Measurements from ENCODE around the gene OTUD7B. TPM values are rescaled to one million over a fixed set of nuclear protein-coding genes. Genes with fewer than 3 reads are reported as not detected.
A peak's percentile ranks its signal among the peaks of the same experiment; 100 is the strongest.
"Not testable (repeated sequence)": the region's sequence is repeated elsewhere in the genome, so short reads cannot be mapped to it uniquely, and the experiment has no call there.

Gene OTUD7B
- total and polyA plus RNA-seq, 2 experiments from 2014 or later = 3.5 to 20.1 TPM

GRCh38 chr1:149962039-149962647, 48.4 kb downstream of the OTUD7B start:
- H3K4me1 ChIP-seq (ENCODE audit: insufficient read depth) = 0 out of 2 replicates have a peak, but pooled peaks cover 3% of the 10 kb centered on the region
- WGBS, 2 experiments (ENCODE audit: low coverage in 1 of 2, low lambda C conversion rate in 2 of 2, missing lambda C conversion rate in 2 of 2) = 17 to 23% methylated on average over 3 of the region's 3 CpGs
- peaks cover 40% of the 10 kb centered on the region for H3K79me2 ChIP-seq (ENCODE audit: insufficient read depth)
- in situ Hi-C loops (cut with MboI) = loop anchor here (10.0 kb wide), 2 partner anchors 93 to 213 kb away; no protein-coding TSS in a partner anchor
- H3K9me3 ChIP-seq (ENCODE audit: low read depth) = no peaks in the 10 kb centered on the region
- H3K9ac ChIP-seq = no peak overlapping the region
- H2AFZ ChIP-seq = no peak overlapping the region
- H3K9me2 ChIP-seq (ENCODE audit: insufficient read depth) = no peaks in the 10 kb centered on the region
- H3F3A ChIP-seq (ENCODE audit: insufficient read depth) = peaks cover 25% of the 10 kb centered on the region
- peak overlapping the region; percentile 29 for H3K27ac ChIP-seq
- H3K4me3 ChIP-seq = no peak overlapping the region
- no peaks in the 10 kb centered on the region for H4K20me1 ChIP-seq (ENCODE audit: insufficient read depth)
- TF ChIP-seq EZH2phosphoT487 (IDR thresholded peaks at IDR 0.05; ENCODE audit: insufficient read depth, low read depth) (no peak), EZH2 (IDR thresholded peaks at IDR 0.05; ENCODE audit: insufficient read depth, poor library complexity, severe bottlenecking) (no peak)
- no peaks in the 10 kb centered on the region for H3K27me3 ChIP-seq (replicated peaks; ENCODE audit: insufficient read depth)
- DNase-seq = peak; percentile 83
- no peak overlapping the region for H3K4me2 ChIP-seq (ENCODE audit: unreplicated experiment)
- H3K36me3 ChIP-seq (ENCODE audit: low read depth) = peaks cover 54% of the 10 kb centered on the region

DNA sequence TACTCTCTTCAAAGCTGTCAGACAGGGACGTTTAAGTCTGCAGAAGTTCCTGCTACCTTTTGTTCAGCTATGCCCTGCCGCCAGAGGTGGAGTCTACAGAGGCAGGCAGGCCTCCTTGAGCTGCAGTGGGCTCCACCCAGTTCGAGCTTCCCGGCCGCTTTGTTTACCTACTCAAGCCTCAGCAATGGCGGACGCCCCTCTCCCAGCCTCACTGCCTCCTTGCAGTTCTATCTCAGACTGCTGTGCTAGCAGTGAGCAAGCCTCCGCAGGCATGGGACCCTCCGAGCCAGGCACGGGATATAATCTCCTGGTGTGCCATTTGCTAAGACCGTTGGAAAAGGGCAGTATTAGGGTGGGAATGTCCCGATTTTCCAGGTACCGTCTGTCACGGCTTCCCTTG, 53.0 kb downstream of the OTUD7B start:
- H3K9ac ChIP-seq; H3F3A ChIP-seq (ENCODE audit: insufficient read depth); DNase-seq; H3K9me2 ChIP-seq (ENCODE audit: insufficient read depth); H3K27me3 ChIP-seq (replicated peaks; ENCODE audit: insufficient read depth); H3K4me2 ChIP-seq (ENCODE audit: unreplicated experiment); H2AFZ ChIP-seq; H4K20me1 ChIP-seq (ENCODE audit: insufficient read depth); H3K9me3 ChIP-seq (ENCODE audit: low read depth); H3K27ac ChIP-seq; H3K4me1 ChIP-seq (ENCODE audit: insufficient read depth); H3K4me3 ChIP-seq; in situ Hi-C loops (cut with MboI): not testable (repeated sequence)
- H3K36me3 ChIP-seq (ENCODE audit: low read depth) = peaks cover 33% of the 10 kb centered on the region; the same call in 1 of the 2 replicates
- WGBS, 2 experiments (ENCODE audit: low coverage in 1 of 2, low lambda C conversion rate in 2 of 2, missing lambda C conversion rate in 2 of 2) = 99 to 100% methylated on average over 11 to 13 of the region's 14 CpGs
- H3K79me2 ChIP-seq (ENCODE audit: insufficient read depth) = peaks cover 23% of the 10 kb centered on the region

- no peak overlapping the region for H3K4me3 ChIP-seq
- H3K27ac ChIP-seq = no peak overlapping the region
- 72 to 77% methylated on average over 6 of the region's 6 CpGs for WGBS, 2 experiments (ENCODE audit: low coverage in 1 of 2, low lambda C conversion rate in 2 of 2, missing lambda C conversion rate in 2 of 2)
- TF ChIP-seq EZH2 (IDR thresholded peaks at IDR 0.05; ENCODE audit: insufficient read depth, poor library complexity, severe bottlenecking) = no peak
- no peak for TF ChIP-seq EZH2phosphoT487 (IDR thresholded peaks at IDR 0.05; ENCODE audit: insufficient read depth, low read depth)
- peaks cover 8% of the 10 kb centered on the region; the same call in 1 of the 2 replicates for H3K79me2 ChIP-seq (ENCODE audit: insufficient read depth)
- H3K27me3 ChIP-seq (replicated peaks; ENCODE audit: insufficient read depth) = no peaks in the 10 kb centered on the region
- H4K20me1 ChIP-seq (ENCODE audit: insufficient read depth) = no peaks in the 10 kb centered on the region
- H3K4me2 ChIP-seq (ENCODE audit: unreplicated experiment) = no peak overlapping the region
- no peaks in the 10 kb centered on the region for H3K9me3 ChIP-seq (ENCODE audit: low read depth)
- no peak overlapping the region for H2AFZ ChIP-seq
- H3K9me2 ChIP-seq (ENCODE audit: insufficient read depth) = no peaks in the 10 kb centered on the region
- H3F3A ChIP-seq (ENCODE audit: insufficient read depth) = no peaks in the 10 kb centered on the region
- peaks cover 34% of the 10 kb centered on the region; the same call in 1 of the 2 replicates for H3K36me3 ChIP-seq (ENCODE audit: low read depth)
- in situ Hi-C loops (cut with MboI) = no loop called here
- no peak for DNase-seq
- no peak overlapping the region for H3K9ac ChIP-seq
- H3K4me1 ChIP-seq (ENCODE audit: insufficient read depth) = no peaks in the 10 kb centered on the region
Observed at GRCh38 chr1:149949911-149950310, 60.6 kb downstream of the OTUD7B start.

DNA sequence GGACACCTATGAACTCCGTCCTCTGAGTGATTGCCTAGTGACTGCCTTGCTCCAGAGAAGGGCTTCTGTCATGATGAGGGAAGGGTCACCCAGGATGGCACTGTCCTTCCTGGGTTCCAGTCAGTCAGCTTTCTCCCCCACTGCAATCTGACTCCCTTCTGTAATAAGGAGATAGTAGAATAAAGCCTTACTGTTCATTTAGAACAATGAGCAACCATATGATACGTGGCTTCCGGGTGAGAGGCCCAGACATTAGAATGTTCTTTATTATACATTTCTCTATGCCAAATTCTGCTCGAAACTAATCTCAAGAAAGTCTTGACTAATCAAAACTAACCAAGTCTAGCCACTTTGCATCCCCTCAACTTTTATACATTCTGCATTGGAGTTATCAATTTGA, 65.3 kb downstream of the OTUD7B start:
- Histone ChIP-seq H4K20me1 (ENCODE audit: insufficient read depth) (no peaks in the 10 kb centered on the region), H3K9ac (no peak overlapping the region), H3K4me2 (ENCODE audit: unreplicated experiment) (no peak overlapping the region), H3K27ac (no peak overlapping the region), H2AFZ (no peak overlapping the region), H3K4me3 (no peak overlapping the region), H3K4me1 (ENCODE audit: insufficient read depth) (no peaks in the 10 kb centered on the region), H3K27me3 (replicated peaks; ENCODE audit: insufficient read depth) (no peaks in the 10 kb centered on the region), H3K9me3 (ENCODE audit: low read depth) (no peaks in the 10 kb centered on the region), H3K9me2 (ENCODE audit: insufficient read depth) (no peaks in the 10 kb centered on the region), H3K79me2 (ENCODE audit: insufficient read depth) (no peaks in the 10 kb centered on the region), H3F3A (ENCODE audit: insufficient read depth) (peaks cover 25% of the 10 kb centered on the region), H3K36me3 (ENCODE audit: low read depth) (peaks cover 40% of the 10 kb centered on the region; the same call in 1 of the 2 replicates)
- TF ChIP-seq EZH2 (IDR thresholded peaks at IDR 0.05; ENCODE audit: insufficient read depth, poor library complexity, severe bottlenecking) (no peak), EZH2phosphoT487 (IDR thresholded peaks at IDR 0.05; ENCODE audit: insufficient read depth, low read depth) (no peak)
- WGBS, 2 experiments (ENCODE audit: low coverage in 1 of 2, low lambda C conversion rate in 2 of 2, missing lambda C conversion rate in 2 of 2) = 94 to 99% methylated on average over 4 of the region's 4 CpGs
- in situ Hi-C loops (cut with MboI) = no loop called here
- no peak for DNase-seq
